ENCODE data around the gene ZNF516.

The ZNF516 gene

GRCh38 chr18:76376225-76376624 is 118.8 kb downstream of the ZNF516 start:
- DNase-seq (ENCODE audit: low spot score), result no peak
- TF ChIP-seq, protein P1, sequence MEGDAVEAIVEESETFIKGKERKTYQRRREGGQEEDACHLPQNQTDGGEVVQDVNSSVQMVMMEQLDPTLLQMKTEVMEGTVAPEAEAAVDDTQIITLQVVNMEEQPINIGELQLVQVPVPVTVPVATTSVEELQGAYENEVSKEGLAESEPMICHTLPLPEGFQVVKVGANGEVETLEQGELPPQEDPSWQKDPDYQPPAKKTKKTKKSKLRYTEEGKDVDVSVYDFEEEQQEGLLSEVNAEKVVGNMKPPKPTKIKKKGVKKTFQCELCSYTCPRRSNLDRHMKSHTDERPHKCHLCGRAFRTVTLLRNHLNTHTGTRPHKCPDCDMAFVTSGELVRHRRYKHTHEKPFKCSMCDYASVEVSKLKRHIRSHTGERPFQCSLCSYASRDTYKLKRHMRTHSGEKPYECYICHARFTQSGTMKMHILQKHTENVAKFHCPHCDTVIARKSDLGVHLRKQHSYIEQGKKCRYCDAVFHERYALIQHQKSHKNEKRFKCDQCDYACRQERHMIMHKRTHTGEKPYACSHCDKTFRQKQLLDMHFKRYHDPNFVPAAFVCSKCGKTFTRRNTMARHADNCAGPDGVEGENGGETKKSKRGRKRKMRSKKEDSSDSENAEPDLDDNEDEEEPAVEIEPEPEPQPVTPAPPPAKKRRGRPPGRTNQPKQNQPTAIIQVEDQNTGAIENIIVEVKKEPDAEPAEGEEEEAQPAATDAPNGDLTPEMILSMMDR (IDR thresholded peaks at IDR 0.05; ENCODE audit: extremely low read depth, insufficient read depth, missing control alignments), result no peak
- in situ Hi-C loops (cut with MboI; ENCODE audit: low pct_unique_long_range_greater_than_20kb, low sequenced_read_pairs, unreplicated experiment), result no loop called here

DNA sequence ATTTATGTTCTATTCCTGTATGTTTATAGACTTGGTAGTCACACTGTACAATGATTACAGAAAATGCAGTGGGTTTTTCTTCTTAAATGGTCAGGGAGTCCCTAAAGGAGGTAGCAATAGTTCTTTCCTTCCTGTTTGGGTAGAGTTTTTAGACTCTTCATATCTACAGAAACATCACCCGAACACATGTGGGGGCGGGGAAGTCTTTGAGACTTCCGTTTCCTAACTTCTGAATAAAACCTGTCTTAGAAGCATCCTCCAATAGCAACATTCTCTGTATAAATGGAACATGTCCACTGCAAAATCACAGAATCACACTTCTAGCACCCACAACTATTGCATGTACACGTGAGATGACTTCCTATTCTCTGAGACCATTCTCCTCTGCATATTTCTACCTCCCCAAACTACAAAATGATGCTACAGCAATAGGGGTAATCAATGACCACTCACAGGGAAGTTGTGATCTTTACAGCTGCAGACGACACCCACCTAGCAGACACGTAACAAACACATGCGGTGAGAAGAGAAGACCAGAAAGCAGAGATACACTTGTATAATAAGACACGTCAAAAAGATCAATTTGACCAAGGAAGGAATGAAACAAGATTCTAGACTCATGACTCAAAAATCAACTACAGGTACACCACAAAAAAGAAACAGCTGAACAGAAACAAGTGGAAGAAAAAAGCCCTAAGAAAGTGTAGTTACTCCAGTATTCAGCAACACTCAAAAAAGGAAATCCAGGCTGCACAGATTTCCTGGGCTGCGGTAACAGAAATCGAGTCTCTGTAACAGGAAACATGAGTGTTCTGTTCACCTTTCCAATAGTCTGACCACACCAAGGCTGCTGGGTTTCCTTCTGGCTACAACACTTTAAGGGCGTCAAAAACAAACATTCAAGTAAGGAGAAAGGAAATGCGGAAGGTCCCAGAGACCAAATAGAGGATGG is 120.4 kb downstream of the ZNF516 start:
- in situ Hi-C loops (cut with MboI; ENCODE audit: low pct_unique_long_range_greater_than_20kb, low sequenced_read_pairs, unreplicated experiment), result no loop called here
- DNase-seq (ENCODE audit: low spot score), result no peak
- TF ChIP-seq, protein P1 (IDR thresholded peaks at IDR 0.05; ENCODE audit: extremely low read depth, insufficient read depth, missing control alignments), result no peak

- in situ Hi-C loops (cut with MboI; ENCODE audit: low pct_unique_long_range_greater_than_20kb, low sequenced_read_pairs, unreplicated experiment), result no loop called here
- TF ChIP-seq, protein P1 (IDR thresholded peaks at IDR 0.05; ENCODE audit: extremely low read depth, insufficient read depth, missing control alignments), result no peak
- no peak for DNase-seq (ENCODE audit: low spot score)
These were observed 121.7 kb downstream of the ZNF516 start for GRCh38 chr18:76373297-76373696.

DNA sequence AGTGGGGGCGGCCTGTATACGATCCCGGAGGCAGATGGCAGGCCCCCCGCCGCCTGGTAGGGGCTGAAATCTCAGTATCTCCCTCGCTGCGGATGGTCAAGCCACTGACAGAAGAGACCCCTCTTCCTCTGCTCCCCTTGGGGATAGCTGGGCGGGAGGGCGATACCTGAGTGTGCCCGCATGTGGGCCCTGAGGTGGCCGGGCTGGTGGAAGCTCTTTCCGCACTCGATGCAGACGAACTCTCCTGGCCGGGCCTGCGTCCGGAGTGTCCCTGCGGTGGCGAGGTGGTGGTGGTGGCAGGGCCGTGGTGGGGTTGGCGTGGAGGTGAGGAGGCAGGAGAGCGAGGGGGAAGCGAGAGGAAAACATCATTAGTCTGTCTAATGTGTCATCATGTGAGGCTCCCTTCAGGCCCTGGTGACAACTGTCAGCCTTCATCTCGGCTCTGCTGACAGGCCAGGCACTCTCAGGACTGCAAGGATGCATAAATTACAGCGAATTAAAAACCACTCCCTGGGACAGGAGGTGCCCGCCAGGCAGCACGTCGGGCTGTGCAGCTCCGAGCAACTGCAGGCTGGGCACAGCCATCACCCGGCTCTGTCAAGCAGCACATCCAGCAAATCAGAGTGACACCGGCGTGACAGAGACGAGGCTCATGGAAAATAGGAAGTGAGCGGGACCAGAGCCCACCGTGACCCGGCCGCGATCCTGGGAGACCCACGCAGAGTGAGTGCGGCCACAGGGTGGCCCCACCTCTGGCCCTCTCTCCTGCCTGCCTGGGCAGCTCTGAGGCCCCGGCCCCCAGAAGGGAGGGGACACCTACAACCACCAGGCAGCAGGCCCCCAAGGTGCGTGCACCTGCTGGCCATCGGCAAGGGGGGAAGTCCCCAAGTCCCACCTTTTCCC is 123.5 kb downstream of the ZNF516 start:
- no peak for DNase-seq (ENCODE audit: low spot score)
- TF ChIP-seq, protein P1 (IDR thresholded peaks at IDR 0.05; ENCODE audit: extremely low read depth, insufficient read depth, missing control alignments), result no peak
- in situ Hi-C loops (cut with MboI; ENCODE audit: low pct_unique_long_range_greater_than_20kb, low sequenced_read_pairs, unreplicated experiment), result no loop called here

- TF ChIP-seq, protein P1 (IDR thresholded peaks at IDR 0.05; ENCODE audit: extremely low read depth, insufficient read depth, missing control alignments), result no peak
- in situ Hi-C loops (cut with MboI; ENCODE audit: low pct_unique_long_range_greater_than_20kb, low sequenced_read_pairs, unreplicated experiment), result no loop called here
- no peak for DNase-seq (ENCODE audit: low spot score)
These were observed 124.4 kb downstream of the ZNF516 start for GRCh38 chr18:76370686-76371085.

GRCh38 chr18:76370201-76370600 is 124.8 kb downstream of the ZNF516 start:
- TF ChIP-seq, protein P1 (IDR thresholded peaks at IDR 0.05; ENCODE audit: extremely low read depth, insufficient read depth, missing control alignments), result no peak
- no peak for DNase-seq (ENCODE audit: low spot score)
- in situ Hi-C loops (cut with MboI; ENCODE audit: low pct_unique_long_range_greater_than_20kb, low sequenced_read_pairs, unreplicated experiment), result no loop called here

Data from GM13977 (cell line).